ENCODE results near the gene ADGRD1. TPM values are rescaled to one million over a fixed set of nuclear protein-coding genes. Genes with fewer than 3 reads are reported as not detected.
"Not testable (repeated sequence)": the region's sequence is repeated elsewhere in the genome, so short reads cannot be mapped to it uniquely, and the experiment has no call there.

The ADGRD1 gene
- polyA plus RNA-seq, 3 donors = 3.3 to 11.0 (median 10.3) TPM

DNA sequence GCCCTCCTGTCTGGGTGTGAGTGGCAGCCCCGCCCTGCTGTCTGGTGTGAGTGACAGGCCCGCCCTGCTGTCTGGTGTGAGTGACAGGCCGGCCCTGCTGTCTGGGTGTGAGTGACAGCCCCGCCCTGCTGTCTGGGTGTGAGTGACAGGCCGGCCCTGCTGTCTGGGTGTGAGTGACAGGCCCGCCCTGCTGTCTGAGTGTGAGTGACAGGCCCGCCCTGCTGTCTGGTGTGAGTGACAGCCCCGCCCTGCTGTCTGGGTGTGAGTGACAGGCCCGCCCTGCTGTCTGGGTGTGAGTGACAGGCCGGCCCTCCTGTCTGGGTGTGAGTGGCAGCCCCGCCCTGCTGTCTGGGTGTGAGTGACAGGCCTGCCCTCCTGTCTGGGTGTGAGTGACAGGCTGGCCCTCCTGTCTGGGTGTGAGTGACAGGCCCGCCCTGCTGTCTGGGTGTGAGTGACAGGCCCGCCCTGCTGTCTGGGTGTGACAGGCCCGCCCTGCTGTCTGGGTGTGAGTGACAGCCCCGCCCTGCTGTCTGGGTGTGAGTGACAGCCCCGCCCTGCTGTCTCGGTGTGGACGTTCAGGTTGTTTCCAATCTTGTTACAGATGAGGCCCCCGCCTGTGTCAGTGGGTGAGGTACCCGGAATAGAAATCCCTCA lies 175.4 kb downstream of the ADGRD1 start:
- 82 to 95% (median 89%) methylated on average over 18 to 20 of the region's 20 CpGs for WGBS, 3 donors
- H3K27ac ChIP-seq (ENCODE audit: low read depth, low read length) = not testable (repeated sequence)

DNA sequence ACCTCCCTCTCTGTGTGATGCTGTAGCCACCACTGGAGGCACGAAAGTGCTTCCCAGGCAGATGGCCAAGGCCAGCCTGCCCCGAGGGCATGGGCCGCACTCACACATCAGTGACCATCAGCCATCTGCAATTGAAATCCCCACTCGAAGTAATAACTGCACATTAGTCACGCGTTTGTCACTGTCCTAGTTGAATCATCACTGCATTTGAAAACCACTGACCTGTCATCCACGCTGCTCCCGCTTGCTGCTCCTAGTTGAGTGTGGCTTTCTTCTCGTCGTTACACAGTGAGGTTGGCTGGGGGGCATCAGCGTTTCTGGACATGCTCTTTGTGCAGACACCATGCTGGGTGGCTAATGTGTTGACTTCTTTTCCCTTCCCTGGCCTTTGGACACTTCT lies 176.1 kb downstream of the ADGRD1 start:
- no peak overlapping the region for H3K27ac ChIP-seq (ENCODE audit: low read depth, low read length)
- 86 to 87% (median 86%) methylated on average over 11 of the region's 11 CpGs for WGBS, 3 donors

DNA sequence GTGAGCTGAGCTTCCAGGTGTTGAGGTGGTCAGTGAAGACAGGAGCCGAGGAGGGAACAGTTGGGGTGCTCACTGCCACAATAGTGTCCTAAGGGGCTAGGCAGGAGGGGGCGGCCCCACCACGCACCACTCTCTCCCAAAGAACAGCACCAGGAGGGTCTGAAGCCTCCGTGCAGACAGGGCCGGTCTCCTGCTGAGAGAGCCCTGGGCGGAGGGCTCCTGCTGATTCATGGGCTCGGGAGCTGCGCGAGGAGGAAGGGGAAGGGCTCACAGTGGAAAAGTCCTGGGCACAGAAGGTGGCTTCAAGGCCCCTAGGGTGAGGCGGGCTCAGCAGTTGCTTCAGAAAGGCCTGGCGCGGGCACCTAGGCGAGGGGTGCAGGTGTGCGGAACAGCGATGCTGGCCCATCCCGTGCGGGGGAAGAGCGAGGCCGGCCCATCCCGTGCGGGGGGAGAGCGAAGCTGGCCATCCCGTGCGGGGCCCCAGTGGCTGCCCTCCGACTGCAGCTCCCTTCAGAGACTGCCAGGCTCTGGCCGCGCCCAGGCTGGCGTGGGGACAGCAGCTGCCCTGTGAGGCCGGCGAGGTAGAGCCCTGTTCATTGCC lies 176.7 kb downstream of the ADGRD1 start:
- H3K27ac ChIP-seq (ENCODE audit: low read depth, low read length) = no peak overlapping the region
- WGBS, 3 donors = 83 to 96% (median 93%) methylated on average over 27 to 30 of the region's 30 CpGs

DNA sequence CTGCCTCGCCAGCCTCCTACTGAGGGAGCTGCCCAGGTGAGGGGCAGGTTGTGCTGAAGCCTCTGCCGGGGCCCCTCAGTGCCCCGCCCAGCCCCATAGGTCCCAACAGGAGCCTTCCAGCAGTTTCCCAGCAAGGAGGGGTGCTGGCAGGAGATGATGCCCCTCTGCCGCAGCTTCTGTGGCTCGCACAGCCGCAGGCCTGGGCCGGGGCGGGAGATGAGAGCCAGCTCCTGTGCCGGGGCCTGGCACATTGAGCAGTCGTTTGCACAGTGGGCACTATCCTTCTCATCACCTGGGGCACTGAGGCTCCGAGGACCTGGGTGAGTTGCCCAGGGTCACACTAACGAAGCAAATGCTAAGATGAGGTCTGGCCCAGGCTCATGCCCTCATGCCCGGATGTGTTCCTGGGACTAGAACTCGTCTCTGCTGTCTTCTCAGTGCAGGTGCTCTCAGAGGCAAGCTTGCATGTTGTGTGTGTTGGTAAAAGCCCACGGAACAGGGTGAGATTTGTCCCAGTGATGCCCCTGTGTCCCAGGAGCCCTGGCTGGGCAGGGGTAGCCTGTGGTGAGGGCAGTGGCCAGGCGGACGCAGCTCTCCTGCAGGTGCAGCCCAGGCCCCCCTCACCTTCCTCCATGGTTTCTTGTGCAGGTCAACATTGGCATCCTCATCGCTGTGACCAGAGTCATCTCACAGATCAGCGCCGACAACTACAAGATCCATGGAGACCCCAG lies 177.5 kb downstream of the ADGRD1 start:
- no peak overlapping the region for H3K27ac ChIP-seq (ENCODE audit: low read depth, low read length)

DNA sequence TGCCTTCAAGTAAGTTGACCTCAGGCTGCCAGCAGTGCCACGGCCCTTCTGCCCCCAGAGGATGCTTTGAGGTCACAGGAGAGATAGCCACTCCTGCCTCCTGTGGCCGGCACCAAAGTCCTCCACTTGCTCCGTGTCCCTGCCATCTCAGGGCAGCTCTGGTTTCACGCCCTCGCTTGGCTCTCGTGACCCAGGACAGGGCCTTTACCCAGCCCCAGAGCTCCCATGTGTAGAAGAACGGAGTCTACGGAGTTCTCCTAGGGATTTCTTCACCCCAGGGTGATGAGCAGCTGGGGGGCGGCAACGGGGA lies 178.1 kb downstream of the ADGRD1 start:
- H3K27ac ChIP-seq (ENCODE audit: low read depth, low read length) = no peak overlapping the region
- WGBS, 3 donors = 76 to 83% (median 83%) methylated on average over 10 of the region's 10 CpGs

More for the DNA sequence above, 177.5 kb downstream of the ADGRD1 start:
- 92 to 97% (median 96%) methylated on average over 19 to 20 of the region's 20 CpGs for whole genome bisulfite sequencing, 3 donors

DNA sequence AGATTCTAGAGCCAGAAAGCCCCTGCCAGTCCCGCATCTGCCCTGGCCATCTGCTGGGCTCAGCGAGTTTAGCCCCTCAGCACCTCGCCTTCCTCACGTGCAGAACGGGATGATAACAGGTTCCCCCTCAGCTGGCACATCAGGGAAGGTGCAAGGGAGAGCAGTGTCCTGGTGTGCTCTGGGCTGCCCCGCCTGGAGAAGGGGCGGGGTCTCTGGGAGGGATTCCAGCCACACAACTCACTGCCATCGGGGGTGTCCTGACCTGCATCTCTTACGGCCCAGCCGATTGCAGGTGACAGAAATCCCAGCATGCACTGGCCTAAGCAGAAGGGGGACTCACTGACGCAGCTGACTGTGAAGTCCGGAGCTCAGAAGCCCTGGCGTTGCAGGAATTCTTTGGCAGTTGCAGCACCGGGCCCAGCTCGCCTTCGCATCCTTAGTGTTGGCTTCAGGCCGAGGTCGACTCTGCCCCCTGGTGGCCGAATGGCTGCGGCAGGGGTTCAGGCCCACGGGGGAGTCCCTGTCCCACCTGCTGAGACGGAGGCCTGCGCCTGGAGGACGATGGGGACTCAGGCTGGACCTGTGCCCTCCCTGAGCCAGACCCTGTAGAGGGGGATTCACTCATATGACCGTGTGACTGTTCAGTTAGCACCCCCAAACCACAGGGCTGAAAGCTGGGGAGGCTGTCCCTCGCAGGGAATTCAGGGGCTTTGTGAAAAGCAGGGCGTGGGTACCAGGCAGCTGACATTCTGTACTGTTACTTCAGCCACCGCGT lies 178.6 kb downstream of the ADGRD1 start:
- H3K27ac ChIP-seq (ENCODE audit: low read depth, low read length) = no peak overlapping the region
- WGBS, 3 donors = 32 to 36% (median 33%) methylated on average over 28 to 29 of the region's 29 CpGs

DNA sequence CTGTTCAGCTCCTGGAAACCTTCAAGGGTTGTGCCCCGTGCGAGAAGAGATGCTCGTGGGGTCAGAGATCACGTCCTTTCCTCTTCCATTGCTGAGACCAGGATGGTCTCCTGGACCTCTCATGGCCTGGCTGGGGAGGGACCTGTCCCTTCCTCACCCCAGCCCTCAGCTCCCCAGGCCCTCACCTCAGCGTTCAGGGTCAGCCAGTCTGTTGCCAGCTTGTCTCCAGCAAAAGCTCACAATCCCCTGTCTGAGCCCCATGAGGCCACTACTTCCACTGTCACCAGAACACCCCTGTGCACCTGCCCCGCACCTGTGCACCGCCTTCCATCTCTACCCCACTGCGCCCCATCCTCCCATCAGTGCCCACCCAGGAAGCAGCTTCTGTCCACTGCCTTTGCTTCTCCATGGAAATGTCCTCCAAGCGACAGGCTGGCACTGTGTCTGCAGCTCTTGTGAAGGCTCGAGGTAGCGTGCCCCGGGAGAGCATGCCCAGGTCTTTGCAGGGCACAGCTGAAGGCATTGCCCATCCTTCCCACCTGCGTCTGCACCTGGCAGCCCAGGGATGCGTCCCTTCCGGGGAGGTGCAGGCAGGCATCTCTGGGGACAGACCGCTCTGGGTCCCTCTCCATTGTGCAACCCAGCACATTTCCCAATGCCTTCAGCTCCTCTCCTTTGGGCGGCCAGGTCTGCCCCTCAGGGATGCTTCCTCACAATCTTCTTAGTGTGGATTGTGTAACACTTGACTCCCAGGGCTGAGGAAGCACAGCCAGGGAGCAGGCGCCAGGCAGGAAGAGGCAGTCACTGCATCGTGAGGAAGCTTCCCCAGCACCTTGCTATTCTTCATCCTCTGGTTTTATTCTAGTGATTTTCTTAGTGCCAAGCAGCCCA lies 179.6 kb downstream of the ADGRD1 start:
- 68 to 83% (median 73%) methylated on average over 18 to 19 of the region's 19 CpGs for WGBS, 3 donors
- no peak overlapping the region for H3K27ac ChIP-seq (ENCODE audit: low read depth, low read length)

DNA sequence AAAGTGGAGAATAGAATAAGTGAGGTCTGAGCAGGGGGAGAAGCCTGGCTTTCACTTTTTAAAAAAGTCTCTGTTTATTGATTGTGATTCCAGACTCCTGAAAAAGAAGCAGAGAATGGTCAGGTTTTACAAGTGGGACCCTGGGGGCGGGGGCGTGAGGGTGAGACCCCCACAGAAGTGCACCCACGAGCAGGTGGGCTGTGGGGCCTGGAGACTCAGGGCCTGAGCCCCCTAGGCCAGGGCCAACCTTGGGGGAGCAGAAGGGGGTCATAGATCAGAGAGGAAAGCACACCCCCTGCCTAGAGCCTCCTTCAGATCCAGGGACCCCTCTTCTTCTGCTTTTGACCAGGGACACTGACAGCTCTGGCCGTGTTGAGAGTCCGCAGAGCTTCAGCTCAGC lies 180.3 kb downstream of the ADGRD1 start:
- WGBS, 3 donors = 59 to 83% (median 73%) methylated on average over 5 of the region's 5 CpGs
- no peak overlapping the region for H3K27ac ChIP-seq (ENCODE audit: low read depth, low read length)

DNA sequence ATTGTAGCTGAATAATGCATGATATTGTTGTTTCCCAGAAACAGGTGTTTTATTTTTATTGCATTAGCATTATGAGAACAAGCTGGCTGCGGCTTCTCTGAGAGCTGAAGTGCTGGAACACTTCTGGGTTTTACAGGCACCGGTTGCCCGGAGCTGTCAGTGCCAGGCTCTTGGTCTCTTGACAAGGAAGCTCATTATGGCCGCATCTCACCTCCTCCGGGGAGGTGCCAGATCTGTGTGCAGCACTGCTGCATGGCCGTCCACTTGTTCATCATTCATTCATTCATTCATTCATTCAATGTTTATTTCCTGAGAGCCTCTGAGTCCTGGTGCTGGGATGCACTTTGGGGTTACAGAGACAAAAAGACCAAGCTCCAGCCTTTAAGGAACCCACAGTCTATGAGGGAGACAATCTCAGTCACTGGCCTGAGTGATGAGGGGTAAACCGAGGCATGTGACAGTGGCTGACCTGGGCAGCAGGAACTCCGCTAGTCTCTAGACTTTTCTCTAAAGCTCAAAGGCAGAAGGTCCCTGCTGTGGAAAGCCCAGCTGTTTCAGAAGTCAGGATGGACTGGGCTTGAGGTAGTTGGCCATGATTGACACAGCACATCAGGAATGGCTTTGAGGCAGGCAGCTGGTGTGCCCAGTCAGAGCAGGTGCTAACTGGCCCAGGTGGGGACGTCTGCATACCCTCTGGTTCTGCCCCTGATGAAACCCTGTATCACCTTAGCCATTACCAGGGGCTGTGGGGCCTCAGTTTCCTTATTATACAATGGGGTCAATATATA lies 181.0 kb downstream of the ADGRD1 start:
- H3K27ac ChIP-seq (ENCODE audit: low read depth, low read length) = no peak overlapping the region
- WGBS, 3 donors = 74 to 91% (median 88%) methylated on average over 9 of the region's 9 CpGs

DNA sequence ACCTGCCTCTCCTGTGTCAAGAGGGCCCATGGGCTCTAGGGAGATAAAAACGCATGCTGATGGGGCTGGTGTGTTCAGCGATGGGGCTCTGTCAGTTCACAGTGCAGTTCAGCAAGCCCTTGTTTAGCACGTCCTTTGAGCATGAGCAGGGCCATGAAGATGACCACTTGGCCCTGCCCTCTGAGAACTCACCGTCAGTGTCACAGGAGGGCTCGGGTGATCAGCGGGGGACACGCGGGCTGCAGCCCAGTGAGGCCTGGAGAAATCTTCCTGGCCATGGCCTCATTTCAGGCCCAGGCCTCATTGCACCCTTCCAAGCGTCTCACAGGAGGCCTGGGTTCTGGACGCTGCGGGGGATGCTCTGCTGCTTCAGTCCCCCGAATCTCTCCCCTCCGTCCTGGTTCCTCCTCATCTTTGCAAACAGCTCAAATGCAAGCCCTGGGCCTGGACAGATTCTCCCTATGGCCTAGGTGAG lies 181.6 kb downstream of the ADGRD1 start:
- 88 to 92% (median 92%) methylated on average over 12 to 13 of the region's 13 CpGs for WGBS, 3 donors
- no peak overlapping the region for H3K27ac ChIP-seq (ENCODE audit: low read depth, low read length)

DNA sequence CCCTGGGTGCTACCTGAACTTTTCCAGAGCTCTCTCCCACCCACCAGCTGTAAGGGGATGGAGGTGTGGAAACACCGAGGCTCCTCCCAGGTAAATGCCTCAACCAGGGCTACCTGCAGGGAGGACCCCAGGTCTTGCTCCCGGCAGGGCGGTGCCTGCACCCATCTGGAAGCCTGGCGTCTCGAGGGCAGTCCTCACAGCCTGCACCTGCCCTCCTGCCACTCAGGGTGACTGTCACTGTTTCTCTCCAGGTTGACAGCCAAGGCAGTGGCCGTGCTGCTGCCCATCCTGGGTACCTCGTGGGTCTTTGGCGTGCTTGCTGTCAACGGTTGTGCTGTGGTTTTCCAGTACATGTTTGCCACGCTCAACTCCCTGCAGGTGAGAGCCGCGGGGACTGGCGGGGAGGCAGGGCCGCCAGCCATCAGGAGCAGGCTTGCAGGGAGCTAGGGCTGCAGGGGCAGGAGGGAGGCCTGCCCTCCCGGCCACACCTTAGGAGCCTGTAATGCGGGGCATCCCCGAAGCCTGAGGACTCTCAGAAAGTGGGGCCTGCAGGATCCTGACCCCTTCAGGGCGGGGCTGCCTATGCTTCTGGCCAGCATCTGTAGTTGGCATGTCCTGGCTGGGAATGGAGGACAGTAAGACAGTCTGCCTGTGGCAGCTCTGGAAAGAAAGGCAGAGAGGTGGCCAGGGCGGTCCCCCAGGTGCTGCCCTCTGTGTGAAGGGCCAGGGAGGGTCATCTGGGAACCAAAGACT lies 182.3 kb downstream of the ADGRD1 start:
- WGBS, 3 donors = 76 to 93% (median 90%) methylated on average over 19 of the region's 19 CpGs

DNA sequence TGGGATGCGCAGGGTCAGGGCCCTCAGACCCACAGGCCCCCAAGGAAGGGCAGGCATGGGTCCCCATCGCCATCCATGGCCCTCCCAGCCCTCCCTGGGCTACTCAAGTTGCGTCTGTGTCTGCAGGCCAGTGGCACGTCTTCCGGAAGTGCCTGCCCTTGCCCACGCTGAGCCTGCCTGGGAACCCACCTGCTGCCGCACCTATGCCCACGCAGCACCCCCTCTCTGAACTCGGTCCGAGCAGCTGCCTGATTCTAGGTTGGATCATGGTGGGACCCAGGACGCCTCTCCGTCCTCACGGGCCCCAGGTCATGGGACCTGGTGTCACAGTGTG lies 182.8 kb downstream of the ADGRD1 start:
- WGBS, 3 donors = 75 to 96% (median 86%) methylated on average over 11 to 13 of the region's 13 CpGs
- no peak overlapping the region for H3K27ac ChIP-seq (ENCODE audit: low read depth, low read length)

More for the DNA sequence above, 182.3 kb downstream of the ADGRD1 start:
- H3K27ac ChIP-seq (ENCODE audit: low read depth, low read length) = no peak overlapping the region

DNA sequence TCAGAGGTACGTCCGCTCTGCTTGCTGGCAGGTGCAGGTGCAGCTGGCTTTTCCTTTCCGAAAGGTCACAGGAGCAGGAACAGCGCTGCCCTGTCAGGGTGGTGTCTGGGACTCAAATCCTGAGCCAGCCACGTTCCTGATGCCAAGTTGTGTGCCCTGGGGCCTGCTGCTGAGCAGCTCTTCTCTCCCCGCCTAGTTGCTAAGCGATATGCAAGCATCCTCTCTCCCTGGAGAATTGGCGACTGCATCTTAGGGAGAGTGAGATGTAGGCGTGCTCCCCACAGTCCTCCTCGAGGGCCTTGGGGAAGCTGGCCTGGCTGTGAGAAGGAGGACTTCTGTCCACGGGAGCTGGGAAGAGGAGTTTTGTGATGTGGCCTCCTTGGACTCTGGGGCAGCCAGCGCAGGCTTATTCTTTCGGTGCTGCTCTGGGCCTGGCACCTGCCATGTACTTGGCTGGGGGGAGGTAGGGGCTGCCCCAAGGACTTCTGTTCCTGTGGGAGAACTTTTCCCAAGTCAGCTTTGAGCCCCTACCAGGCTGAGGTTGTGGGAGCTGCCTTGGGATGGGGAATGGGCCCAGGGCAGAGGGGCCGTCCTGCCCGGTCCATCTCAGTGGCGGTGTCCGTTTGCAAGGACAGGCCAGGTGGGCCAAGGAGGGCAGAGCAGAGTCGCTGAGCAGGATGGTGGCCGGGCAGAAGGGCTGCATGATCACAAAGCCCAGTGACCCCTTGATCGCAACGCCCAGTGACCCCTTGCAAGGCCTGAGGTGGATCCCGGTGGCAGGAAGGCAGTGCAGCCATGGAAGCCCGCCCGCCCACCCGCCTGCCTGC lies 183.5 kb downstream of the ADGRD1 start:
- no peak overlapping the region for H3K27ac ChIP-seq (ENCODE audit: low read depth, low read length)
- WGBS, 3 donors = 75 to 90% (median 85%) methylated on average over 25 of the region's 25 CpGs

DNA sequence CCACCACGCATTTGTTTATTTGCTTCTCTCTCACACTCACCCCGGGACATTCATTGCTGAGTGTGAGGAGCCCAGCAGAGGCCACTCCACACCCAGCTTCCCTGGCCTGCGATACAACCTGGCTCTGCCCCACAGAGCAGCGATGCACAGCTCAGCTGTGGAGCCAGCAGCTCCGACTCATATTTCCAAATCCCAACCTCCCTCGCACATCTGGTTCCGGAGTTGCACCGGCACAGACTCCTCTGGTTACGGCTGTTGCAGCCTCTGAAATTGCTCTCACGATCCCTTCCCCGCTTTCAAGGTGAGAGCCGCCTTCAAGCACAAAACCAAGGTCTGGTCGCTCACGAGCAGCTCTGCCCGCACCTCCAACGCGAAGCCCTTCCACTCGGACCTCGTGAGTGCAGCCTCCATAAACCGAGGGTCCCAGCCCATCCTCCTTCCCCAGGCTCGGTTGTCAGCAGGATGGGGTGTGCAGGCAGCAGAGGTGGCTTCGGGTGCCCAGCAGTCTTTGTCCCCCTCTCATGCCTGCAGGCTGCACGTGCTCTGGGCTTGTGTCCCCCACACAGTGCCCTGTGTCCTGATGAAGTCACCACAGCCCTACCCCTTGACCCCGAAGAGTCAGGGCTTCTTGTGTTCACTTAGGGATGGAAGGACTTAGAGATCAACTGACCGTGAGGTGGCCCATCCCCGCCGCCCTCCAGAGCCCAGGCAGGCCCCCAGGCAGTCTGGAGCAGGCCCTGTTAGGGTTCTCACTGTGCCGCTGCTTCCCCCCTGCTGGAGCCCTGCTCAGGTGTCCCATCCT lies 184.3 kb downstream of the ADGRD1 start:
- no peak overlapping the region for H3K27ac ChIP-seq (ENCODE audit: low read depth, low read length)
- WGBS, 3 donors = 59 to 77% (median 70%) methylated on average over 28 of the region's 28 CpGs

DNA sequence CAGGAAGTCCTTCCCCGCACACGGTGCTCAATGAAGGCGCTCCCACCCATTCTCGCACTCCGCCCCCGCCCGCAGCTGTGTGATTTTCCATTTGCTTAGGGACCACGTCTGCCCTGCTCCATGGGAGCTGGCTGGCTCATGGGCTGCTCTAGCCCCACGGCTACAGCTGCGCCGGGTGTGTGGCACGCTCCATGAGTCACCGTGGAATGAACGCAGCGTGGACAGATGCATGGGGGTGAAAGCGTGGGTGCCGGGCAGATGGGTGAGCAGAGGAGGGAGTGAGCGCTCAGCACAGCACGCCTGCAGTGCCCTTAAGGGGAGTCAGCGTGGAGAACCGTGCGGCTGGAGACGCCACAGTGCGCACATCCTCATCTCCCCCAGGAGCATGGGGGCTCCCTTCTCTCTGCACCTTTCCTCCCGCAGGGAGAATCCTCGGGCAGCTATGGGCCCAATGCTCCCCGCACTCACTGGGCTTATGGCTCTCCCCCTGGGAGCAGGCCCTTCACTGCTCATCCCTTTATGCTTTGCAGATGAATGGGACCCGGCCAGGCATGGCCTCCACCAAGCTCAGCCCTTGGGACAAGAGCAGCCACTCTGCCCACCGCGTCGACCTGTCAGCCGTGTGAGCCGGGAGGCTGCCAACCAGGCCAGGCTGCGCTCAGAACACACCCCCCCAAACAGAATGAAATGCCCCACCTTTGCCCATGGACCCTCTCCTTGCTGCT lies 185.1 kb downstream of the ADGRD1 start:
- H3K27ac ChIP-seq (ENCODE audit: low read depth, low read length) = no peak overlapping the region
- 93 to 95% (median 94%) methylated on average over 34 of the region's 34 CpGs for WGBS, 3 donors

Data from adipose tissue (tissue), 3 donors.